Smooth muscle cell (in vitro differentiated cells): ENCODE results near the gene TEKT3. TPM values are rescaled to one million over a fixed set of nuclear protein-coding genes. Genes with fewer than 3 reads are reported as not detected.

Source experiments
- DNase-seq: peaks from one replicate; lab custom pipeline; 2025; ENCODE audit not compliant: unreplicated experiment; lab: John Stamatoyannopoulos, UW
- H2AFZ ChIP-seq: fragments of 200-600 bp; sonication (generic); 2 replicates; pipeline ENCODE4 v1.6.0; 2016; ENCODE audit warnings: antibody characterized with exemption, low read depth, mild to moderate bottlenecking
- H3F3A ChIP-seq: fragments of 200-600 bp; sonication (generic); 2 replicates; pipeline ENCODE4 v1.6.0; 2017; ENCODE audit warnings: antibody characterized with exemption, low read depth
- H3K27ac ChIP-seq: fragments of 200-600 bp; sonication (generic); 2 replicates; pipeline ENCODE4 v1.5.1; 2016; ENCODE audit warnings: low read depth, mild to moderate bottlenecking
- H3K27me3 ChIP-seq: fragments of 200-600 bp; sonication (generic); 2 replicates; pipeline ENCODE4 v1.6.1; 2016; ENCODE audit warnings: low read depth, mild to moderate bottlenecking
- H3K36me3 ChIP-seq: fragments of 200-600 bp; sonication (generic); 2 replicates; pipeline ENCODE4 v1.5.1; 2016; ENCODE audit warnings: low read depth
- H3K4me1 ChIP-seq: fragments of 200-600 bp; sonication (generic); 2 replicates; pipeline ENCODE4 v1.5.1; 2016; ENCODE audit warnings: low read depth
- H3K4me2 ChIP-seq: fragments of 200-600 bp; sonication (generic); 2 replicates; pipeline ENCODE4 v1.6.0; 2016; ENCODE audit warnings: mild to moderate bottlenecking
- H3K4me3 ChIP-seq: fragments of 200-600 bp; sonication (generic); 2 replicates; pipeline ENCODE4 v1.5.1; 2016; ENCODE audit warnings: mild to moderate bottlenecking
- H3K79me2 ChIP-seq: fragments of 200-600 bp; sonication (generic); 2 replicates; pipeline ENCODE4 v1.6.0; 2016; ENCODE audit warnings: low read depth, mild to moderate bottlenecking
- H3K9ac ChIP-seq: fragments of 200-600 bp; sonication (generic); 2 replicates; pipeline ENCODE4 v1.6.0; 2016; ENCODE audit warnings: low read depth
- H3K9me3 ChIP-seq: fragments of 200-600 bp; sonication (generic); replicated peaks from 2 replicates; pipeline ENCODE4 v1.5.1; 2016; ENCODE audit warnings: low read depth
- H4K20me1 ChIP-seq: fragments of 200-600 bp; sonication (generic); 2 replicates; pipeline ENCODE4 v1.6.0; 2016; ENCODE audit warnings: low read depth
- WGBS: methylation state at CpG from one replicate; pipeline ENCODE4 v1.1.7; 2016; ENCODE audit warnings: low lambda C conversion rate; 5-methylcytosine and 5-hydroxymethylcytosine counted together
- polyA plus RNA-seq: library from polyadenylated mRNA; unstranded; fragments of >200 nt; fragmentation: Nextera tagmentation; extraction: Ambion mirVana; gene quantifications from 2 replicates; pipeline ENCODE4 v1.2.1, GENCODE V29; 2016
- total RNA-seq: library from RNA; depleted of rRNA; stranded (reverse); fragments of >200 nt; gene quantifications from 2 replicates; pipeline ENCODE4 v1.2.3, GENCODE V29; 2014
- TF ChIP-seq, protein P1 (sequence below): fragments of 200-600 bp; sonication (generic); IDR thresholded peaks from 2 replicates; pipeline ENCODE4 v1.5.1; 2017; ENCODE audit warnings: borderline replicate concordance, mild to moderate bottlenecking, antibody characterized with exemption; ENCODE audit not compliant: insufficient read depth, poor library complexity, severe bottlenecking

The TEKT3 gene
- total and polyA plus RNA-seq, 2 experiments from 2014 or later, result 0.09 to 1.00 TPM

DNA sequence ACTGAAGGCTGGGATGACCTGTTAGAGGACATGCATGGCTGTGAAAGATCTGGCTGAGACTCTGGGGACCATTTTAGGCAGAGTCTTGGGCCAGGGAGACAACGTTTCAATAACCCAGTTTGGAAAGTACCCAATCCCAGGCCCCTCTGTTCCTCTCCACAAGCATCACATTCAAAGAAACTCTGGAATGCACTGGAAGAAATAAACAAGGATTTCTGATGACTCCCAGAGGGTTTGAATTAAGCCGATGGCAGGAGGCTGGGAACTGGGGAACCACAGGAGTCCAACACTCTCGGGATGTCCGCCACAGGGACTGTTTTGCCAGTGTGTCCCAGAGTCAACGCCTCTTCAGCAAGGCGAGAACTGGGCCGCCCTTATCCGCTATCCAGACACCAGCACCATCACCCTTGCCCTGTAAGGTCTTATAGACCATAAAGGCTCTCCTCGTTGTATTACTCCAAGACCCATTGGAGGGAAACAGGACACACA, 79.6 kb downstream of the TEKT3 start:
- Histone ChIP-seq H4K20me1 (no peaks in the 10 kb centered on the region), H3K36me3 (no peaks in the 10 kb centered on the region), H2AFZ (peak overlapping the region; percentile 97), H3K4me1 (peaks cover 6% of the 10 kb centered on the region), H3F3A (peaks cover 4% of the 10 kb centered on the region), H3K79me2 (peaks cover 18% of the 10 kb centered on the region), H3K27me3 (peaks cover 7% of the 10 kb centered on the region), H3K9me3 (no peaks in the 10 kb centered on the region), H3K4me2 (peak overlapping the region; percentile 99), H3K9ac (peak overlapping the region; percentile 33), H3K4me3 (peak overlapping the region; percentile 81), H3K27ac (peak overlapping the region; percentile 79)
- 3% methylated on average over 9 of the region's 9 CpGs for WGBS
- TF ChIP-seq, protein P1, sequence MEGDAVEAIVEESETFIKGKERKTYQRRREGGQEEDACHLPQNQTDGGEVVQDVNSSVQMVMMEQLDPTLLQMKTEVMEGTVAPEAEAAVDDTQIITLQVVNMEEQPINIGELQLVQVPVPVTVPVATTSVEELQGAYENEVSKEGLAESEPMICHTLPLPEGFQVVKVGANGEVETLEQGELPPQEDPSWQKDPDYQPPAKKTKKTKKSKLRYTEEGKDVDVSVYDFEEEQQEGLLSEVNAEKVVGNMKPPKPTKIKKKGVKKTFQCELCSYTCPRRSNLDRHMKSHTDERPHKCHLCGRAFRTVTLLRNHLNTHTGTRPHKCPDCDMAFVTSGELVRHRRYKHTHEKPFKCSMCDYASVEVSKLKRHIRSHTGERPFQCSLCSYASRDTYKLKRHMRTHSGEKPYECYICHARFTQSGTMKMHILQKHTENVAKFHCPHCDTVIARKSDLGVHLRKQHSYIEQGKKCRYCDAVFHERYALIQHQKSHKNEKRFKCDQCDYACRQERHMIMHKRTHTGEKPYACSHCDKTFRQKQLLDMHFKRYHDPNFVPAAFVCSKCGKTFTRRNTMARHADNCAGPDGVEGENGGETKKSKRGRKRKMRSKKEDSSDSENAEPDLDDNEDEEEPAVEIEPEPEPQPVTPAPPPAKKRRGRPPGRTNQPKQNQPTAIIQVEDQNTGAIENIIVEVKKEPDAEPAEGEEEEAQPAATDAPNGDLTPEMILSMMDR, result no peak
- DNase-seq, result no peak

DNA sequence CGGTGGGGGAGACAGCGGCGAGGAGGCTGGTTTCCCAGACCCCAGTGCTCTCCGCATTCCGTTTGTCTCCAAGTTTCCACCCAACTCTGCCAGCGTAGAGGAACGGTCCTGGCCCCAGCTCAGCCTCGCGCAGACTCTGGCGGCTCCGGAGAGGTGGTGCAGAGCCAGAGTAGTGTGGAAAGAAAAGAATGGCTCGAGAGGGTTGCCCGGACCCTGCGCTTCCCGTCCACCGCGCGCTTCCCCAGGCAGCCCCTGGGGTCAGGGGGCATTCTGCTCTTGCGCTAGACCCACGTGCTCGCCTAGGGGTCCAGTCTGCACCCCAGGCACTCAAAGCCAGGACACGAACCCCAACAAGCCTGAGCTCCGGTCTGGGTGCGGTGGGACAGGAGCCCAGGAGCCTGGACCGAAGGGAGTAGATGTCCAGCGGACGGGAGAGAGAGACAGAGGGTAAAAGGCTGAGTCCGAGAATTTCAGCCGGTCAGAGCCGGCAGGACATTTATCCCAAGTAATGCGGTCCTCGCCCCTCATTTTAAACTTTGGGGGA, 80.1 kb downstream of the TEKT3 start:
- Histone ChIP-seq H3K9me3 (no peaks in the 10 kb centered on the region), H4K20me1 (no peaks in the 10 kb centered on the region), H3K27me3 (peaks cover 7% of the 10 kb centered on the region), H3K4me1 (peaks cover 6% of the 10 kb centered on the region), H3K9ac (peak overlapping the region; percentile 74), H3K79me2 (peaks cover 22% of the 10 kb centered on the region), H3K36me3 (no peaks in the 10 kb centered on the region), H3K4me2 (peak overlapping the region; percentile 99), H3K4me3 (peak overlapping the region; percentile 81), H3K27ac (peak overlapping the region; percentile 79), H2AFZ (peak overlapping the region; percentile 97), H3F3A (peaks cover 4% of the 10 kb centered on the region)
- peak; percentile 51 for DNase-seq
- TF ChIP-seq, protein P1, result no peak
- WGBS, result 5% methylated on average over 32 of the region's 32 CpGs

DNA sequence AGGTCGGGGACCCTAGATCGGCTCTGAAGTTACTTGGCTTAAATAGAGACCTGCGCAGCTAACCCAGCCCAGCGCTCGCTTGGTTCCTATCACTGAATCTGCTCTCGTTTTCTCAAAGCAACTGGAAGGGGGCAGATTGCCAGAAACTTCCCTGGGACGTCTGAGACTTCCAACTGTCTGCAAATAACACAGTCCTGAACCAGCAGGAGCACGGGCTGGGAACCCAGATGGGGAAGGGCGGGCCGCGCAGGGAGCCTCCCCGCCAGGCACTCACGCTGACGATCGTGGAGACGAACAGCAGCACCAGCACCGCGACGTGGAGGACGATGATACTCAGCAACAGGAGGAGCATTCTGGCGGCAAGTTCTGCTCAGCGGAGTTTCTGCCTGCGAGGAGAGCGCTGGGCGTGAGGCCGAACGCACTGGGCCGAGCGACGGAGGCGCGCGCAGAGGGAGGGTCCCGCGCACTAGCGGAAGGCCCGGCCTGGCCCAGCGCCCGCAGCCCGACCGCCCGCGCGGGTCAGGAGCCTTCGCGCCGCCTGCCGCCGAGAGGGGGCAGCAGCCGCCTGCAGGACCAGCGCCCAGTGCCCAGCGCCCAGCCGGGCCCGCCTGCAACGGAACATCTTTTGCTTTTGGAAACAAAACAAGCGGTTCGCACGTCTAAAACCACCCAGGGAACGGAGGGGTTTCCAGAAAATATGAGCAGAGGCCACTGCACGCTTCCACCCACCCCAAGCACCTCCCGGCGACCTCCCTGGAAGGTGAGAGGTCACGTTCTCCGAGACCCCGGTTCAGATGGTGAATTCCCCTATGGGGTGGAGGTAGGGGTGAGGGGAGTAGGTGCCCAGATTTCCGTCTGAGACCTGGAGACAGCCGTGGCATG, 80.8 kb downstream of the TEKT3 start:
- TF ChIP-seq, protein P1, result peak; percentile 75

More for the DNA sequence above, 80.8 kb downstream of the TEKT3 start:
- Histone ChIP-seq H3K4me1 (peaks cover 6% of the 10 kb centered on the region), H3K4me2 (peak overlapping the region; percentile 99), H3K9ac (peak overlapping the region; percentile 74), H3K4me3 (peak overlapping the region; percentile 81), H2AFZ (peak overlapping the region; percentile 97), H4K20me1 (no peaks in the 10 kb centered on the region), H3F3A (peaks cover 4% of the 10 kb centered on the region), H3K36me3 (no peaks in the 10 kb centered on the region), H3K27ac (peak overlapping the region; percentile 79), H3K79me2 (peaks cover 29% of the 10 kb centered on the region), H3K9me3 (no peaks in the 10 kb centered on the region), H3K27me3 (peaks cover 7% of the 10 kb centered on the region)
- DNase-seq, result peak; percentile 72
- 2% methylated on average over 62 of the region's 67 CpGs for WGBS
